Diencephalon (tissue), 1 donor: Measurements from ENCODE around the gene LYL1. TPM values are rescaled to one million over a fixed set of nuclear protein-coding genes. Genes with fewer than 3 reads are reported as not detected.

Experiments
- total RNA-seq: library from RNA; depleted of rRNA; stranded (reverse); fragments of >200 nt; gene quantifications from one replicate; pipeline ENCODE4 v1.2.3, GENCODE V29; 2014

LYL1 gene
- total RNA-seq, result 3.9 TPM

DNA sequence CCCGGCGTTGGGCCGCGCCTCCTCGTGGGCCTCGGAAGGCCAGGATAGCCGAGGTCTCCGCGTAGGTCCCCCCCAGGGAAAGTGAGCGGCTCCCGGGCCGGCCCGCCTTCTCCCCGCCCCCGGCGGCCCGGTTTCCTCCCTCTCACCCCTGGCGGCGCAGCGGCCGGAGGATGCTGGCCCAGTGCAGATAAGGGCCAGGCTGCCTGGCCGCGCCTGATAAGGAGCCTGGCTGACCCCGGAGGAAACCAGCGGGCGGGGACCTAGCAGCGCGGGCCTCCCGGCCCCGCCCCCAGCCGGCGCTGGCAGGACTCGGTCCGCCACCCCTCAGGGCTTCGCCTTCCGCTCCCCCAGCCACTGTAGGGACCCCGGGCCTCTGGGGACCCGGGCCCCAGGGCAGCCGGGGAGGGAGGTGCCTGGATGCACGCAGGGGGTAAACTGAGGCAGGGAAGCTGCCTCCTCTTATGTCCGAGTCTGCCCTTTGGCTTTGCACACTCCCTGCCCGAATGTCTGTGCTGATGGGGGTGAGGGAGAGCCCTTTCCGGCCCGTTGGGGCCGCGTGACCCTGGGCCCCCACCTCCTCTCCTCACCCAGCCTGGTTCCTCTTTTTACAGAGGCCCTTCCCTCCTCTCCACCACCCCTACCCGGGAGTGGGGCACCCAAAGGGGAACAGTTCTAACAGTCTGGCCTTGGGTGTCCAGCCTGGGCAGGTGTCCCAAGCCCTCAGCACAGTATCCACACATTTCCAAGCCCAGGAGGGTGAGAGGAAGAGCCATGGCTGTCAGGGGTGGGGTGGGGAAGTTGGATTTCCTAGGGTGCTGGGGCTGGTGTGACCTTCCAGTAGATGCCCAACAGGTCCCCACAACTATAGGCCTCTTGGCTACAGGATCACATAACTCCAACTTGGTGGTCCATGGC lies at the start of gene LYL1:
LYL1 (minus strand) TSS at position 193 of the 915 bp plus-strand sequence. CDS start 1,687 bp downstream, outside the sequence.

DNA sequence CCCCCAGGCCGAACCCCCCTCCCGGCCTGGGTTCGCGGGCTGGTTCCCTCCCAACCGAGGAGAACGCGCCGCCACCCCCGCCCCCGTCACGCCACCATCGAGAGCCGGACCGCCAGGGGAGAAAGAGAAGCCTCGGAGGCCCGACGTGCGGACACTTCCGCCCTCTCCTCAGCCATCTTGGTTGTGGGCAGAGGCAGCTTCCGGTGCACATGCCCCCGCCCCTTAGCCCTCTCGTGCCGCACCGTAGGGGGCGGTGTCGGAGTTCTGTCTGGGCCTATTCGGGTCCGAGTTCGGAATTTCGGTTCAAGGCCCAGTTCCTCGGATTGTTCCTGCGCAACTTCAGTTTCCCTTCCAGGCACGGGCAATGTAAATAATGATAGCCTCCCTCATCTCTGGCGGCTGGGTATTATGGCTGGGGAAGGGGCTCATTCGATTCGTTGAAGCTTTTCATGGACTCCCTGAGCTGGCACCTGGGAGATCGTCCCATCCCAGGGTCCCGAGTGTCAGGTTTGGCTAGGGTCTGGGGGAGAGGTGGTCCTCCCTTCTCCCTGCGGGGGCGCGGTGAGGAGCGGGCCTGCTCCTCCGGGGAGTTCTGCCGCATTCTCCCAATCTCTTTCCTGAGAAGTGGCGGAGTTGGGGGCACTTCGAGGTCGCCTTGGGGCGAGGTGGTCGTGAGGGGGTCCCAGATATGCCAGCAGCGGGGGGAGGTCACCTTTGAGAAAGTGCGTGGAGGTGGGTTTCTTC lies 47.7 kb upstream of the LYL1 start, which contains the start of the genes IER2 and STX10:
IER2 (plus strand) TSS at position 225 of the 744 bp plus-strand sequence. CDS start 2,776 bp downstream, outside the sequence.
STX10 (minus strand) TSS at position 189 of the 744 bp plus-strand sequence. CDS start 202 bp downstream, outside the sequence.

DNA sequence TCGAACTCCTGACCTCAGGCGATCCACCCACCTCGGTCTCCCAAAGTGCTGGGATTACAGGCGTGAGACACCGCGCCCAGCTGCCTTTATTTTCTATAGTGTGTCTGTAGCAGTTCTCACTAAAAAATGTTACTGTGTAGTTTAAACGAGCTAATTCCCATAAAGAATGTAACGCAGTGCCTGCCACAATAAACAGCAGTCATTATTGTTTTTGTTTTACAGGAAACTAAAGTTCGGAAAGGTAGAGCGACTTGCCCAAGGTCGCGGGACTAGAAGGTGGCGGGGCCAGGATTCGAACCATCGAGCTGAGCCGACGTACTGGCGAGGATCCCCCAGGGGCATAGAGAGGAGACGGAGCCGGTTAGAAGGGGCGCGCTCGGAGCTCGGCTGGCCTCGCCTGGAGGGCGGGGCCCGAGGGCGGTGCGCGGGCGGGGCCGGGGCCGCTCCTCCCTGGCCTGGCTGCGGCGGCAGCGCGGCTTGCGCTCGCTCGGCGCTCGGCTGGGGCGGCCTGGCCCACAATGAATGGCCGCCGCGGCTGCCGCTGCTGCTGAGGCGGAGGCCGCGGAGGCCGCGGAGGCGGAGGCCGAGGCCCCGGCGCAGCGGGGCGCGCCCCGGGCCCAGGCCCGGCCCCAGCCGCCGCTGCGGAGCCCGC lies 15.2 kb upstream of the LYL1 start, which contains the start of gene NACC1:
NACC1 (plus strand) TSS at position 493 of the 652 bp plus-strand sequence. CDS start 16,944 bp downstream, outside the sequence.

DNA sequence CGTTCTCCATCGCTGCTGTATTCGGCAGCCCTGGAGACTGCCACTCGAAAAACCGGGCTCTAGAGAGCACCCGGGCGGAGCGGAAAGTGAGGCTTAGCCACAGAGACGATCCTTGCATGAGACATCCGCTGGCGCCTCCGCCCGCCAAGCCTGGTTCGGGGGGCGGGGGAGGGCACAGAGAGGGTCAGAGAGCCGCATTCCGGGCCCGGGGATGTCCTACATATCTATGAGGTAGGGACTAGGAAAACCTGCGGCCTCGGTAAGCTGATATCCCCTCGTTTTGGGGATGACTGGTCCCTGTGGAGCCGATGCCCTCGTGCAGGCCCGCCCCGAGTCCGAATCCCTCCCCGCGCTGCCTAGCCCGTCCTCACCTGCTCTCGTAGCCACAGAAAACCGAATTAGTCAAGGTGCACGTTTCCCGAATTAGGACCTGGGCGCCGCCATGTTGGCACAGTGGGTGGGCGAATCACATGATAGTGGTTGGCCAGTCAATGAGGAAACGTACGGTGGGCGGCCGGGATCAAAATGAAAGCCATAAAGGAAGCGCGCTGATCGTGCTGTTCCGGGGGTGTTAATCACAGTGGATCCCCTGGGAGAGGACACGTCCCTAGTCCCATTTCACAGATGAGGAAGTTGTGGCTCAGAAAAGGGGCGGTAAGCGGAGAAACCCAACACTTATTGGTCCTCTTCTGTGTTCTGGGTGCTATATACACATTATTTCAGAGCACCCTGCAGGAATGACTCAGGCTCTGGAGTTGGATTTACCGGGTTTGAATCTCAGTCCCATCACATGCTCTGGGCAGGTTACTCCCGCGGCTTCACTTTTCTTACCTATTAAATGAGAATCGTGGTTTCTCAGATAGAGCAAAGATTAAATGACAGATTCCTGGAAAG lies 13.9 kb upstream of the LYL1 start, which contains the start of gene TRMT1:
TRMT1 (minus strand) TSS at position 459 of the 894 bp plus-strand sequence; CDS start at position 118, 341 bp downstream.

Other genes starting within 250 kb of the LYL1 start
- gene DNASE2, start 221.4 kb downstream of the LYL1 start, total RNA-seq, result 7.8 TPM
- gene KLF1, start 215.7 kb downstream of the LYL1 start, total RNA-seq, result 0.69 TPM
- 21.9 TPM for gene GCDH, start 211.7 kb downstream of the LYL1 start, total RNA-seq
- gene SYCE2, start 183.6 kb downstream of the LYL1 start, total RNA-seq, result not detected
- gene FARSA, start 169.1 kb downstream of the LYL1 start, total RNA-seq, result 64.8 TPM
- gene CALR, start 164.2 kb downstream of the LYL1 start, total RNA-seq, result 382 TPM
- gene RAD23A, start 157.0 kb downstream of the LYL1 start, total RNA-seq, result 33.2 TPM
- 19.6 TPM for gene GADD45GIP1, start 145.6 kb downstream of the LYL1 start, total RNA-seq
- not detected for gene DAND5, start 133.3 kb downstream of the LYL1 start, total RNA-seq
- gene NFIX, start 107.4 kb downstream of the LYL1 start, total RNA-seq, result 27.9 TPM
- 17.3 TPM for gene TRMT1, start 13.9 kb upstream of the LYL1 start, total RNA-seq
- 22.1 TPM for gene NACC1, start 15.4 kb upstream of the LYL1 start, total RNA-seq
- 23.8 TPM for gene STX10, start 47.5 kb upstream of the LYL1 start, total RNA-seq
- 13.4 TPM for gene IER2, start 47.6 kb upstream of the LYL1 start, total RNA-seq